ENCODE results near the gene SUN5. TPM values are rescaled to one million over a fixed set of nuclear protein-coding genes. Genes with fewer than 3 reads are reported as not detected.

The SUN5 gene
- total RNA-seq, 2 donors from 2014 or later: not detected

- H3K36me3 Mint-ChIP-seq (ENCODE audit: low read depth): no peaks in the 10 kb centered on the region
- H3K27ac Mint-ChIP-seq: no peak overlapping the region
- H3K4me1 Mint-ChIP-seq: peaks cover 29% of the 10 kb centered on the region
- peaks cover 12% of the 10 kb centered on the region for H3K9me3 Mint-ChIP-seq
- no peaks in the 10 kb centered on the region for H3K27me3 Mint-ChIP-seq
- no peak for ATAC-seq (replicated peaks)
- no peak overlapping the region for H3K4me3 Mint-ChIP-seq
These were observed 31.0 kb downstream of the SUN5 start for GRCh38 chr20:32973077-32973717.

GRCh38 chr20:32972181-32973076 lies 31.8 kb downstream of the SUN5 start:
- ATAC-seq (replicated peaks): peak; percentile 73
- Mint-ChIP-seq H3K27ac (no peak overlapping the region), H3K9me3 (peaks cover 12% of the 10 kb centered on the region), H3K4me3 (no peak overlapping the region), H3K4me1 (peaks cover 35% of the 10 kb centered on the region), H3K27me3 (no peaks in the 10 kb centered on the region), H3K36me3 (ENCODE audit: low read depth) (no peaks in the 10 kb centered on the region)

GRCh38 chr20:32971703-32972161 lies 32.5 kb downstream of the SUN5 start:
- ATAC-seq (replicated peaks): peak; percentile 16
- H3K4me1 Mint-ChIP-seq: peaks cover 40% of the 10 kb centered on the region
- no peaks in the 10 kb centered on the region for H3K27me3 Mint-ChIP-seq
- H3K9me3 Mint-ChIP-seq: peaks cover 11% of the 10 kb centered on the region
- H3K4me3 Mint-ChIP-seq: no peak overlapping the region
- no peak overlapping the region for H3K27ac Mint-ChIP-seq
- no peaks in the 10 kb centered on the region for H3K36me3 Mint-ChIP-seq (ENCODE audit: low read depth)

- Mint-ChIP-seq H3K4me3 (no peak overlapping the region), H3K4me1 (peaks cover 37% of the 10 kb centered on the region), H3K36me3 (ENCODE audit: low read depth) (no peaks in the 10 kb centered on the region), H3K27ac (no peak overlapping the region), H3K27me3 (no peaks in the 10 kb centered on the region), H3K9me3 (peaks cover 5% of the 10 kb centered on the region)
- no peak for ATAC-seq (replicated peaks)
These were observed 33.3 kb downstream of the SUN5 start for GRCh38 chr20:32970973-32971300.

GRCh38 chr20:32970115-32970972 lies 33.9 kb downstream of the SUN5 start:
- ATAC-seq (replicated peaks): no peak
- no peak overlapping the region for H3K4me3 Mint-ChIP-seq
- peaks cover 5% of the 10 kb centered on the region for H3K9me3 Mint-ChIP-seq
- peaks cover 39% of the 10 kb centered on the region for H3K4me1 Mint-ChIP-seq
- no peak overlapping the region for H3K27ac Mint-ChIP-seq
- no peaks in the 10 kb centered on the region for H3K36me3 Mint-ChIP-seq (ENCODE audit: low read depth)
- no peaks in the 10 kb centered on the region for H3K27me3 Mint-ChIP-seq

- H3K36me3 Mint-ChIP-seq (ENCODE audit: low read depth): no peaks in the 10 kb centered on the region
- no peak overlapping the region for H3K27ac Mint-ChIP-seq
- H3K4me1 Mint-ChIP-seq: peaks cover 37% of the 10 kb centered on the region
- ATAC-seq (replicated peaks): no peak
- no peaks in the 10 kb centered on the region for H3K27me3 Mint-ChIP-seq
- H3K4me3 Mint-ChIP-seq: no peak overlapping the region
- H3K9me3 Mint-ChIP-seq: no peaks in the 10 kb centered on the region
These were observed 34.7 kb downstream of the SUN5 start for GRCh38 chr20:32969356-32970114.

- Mint-ChIP-seq H3K27me3 (no peaks in the 10 kb centered on the region), H3K9me3 (no peaks in the 10 kb centered on the region), H3K27ac (no peak overlapping the region), H3K36me3 (ENCODE audit: low read depth) (no peaks in the 10 kb centered on the region), H3K4me1 (peaks cover 41% of the 10 kb centered on the region), H3K4me3 (no peak overlapping the region)
- peak; percentile 42 for ATAC-seq (replicated peaks)
These were observed 35.6 kb downstream of the SUN5 start for GRCh38 chr20:32968478-32969241.

- peak; percentile 36 for ATAC-seq (replicated peaks)
- Mint-ChIP-seq H3K27ac (no peak overlapping the region), H3K4me3 (no peak overlapping the region)
These were observed 36.2 kb downstream of the SUN5 start for GRCh38 chr20:32967961-32968457.

GRCh38 chr20:32966881-32967781 lies 37.1 kb downstream of the SUN5 start:
- Mint-ChIP-seq H3K36me3 (ENCODE audit: low read depth) (no peaks in the 10 kb centered on the region), H3K4me3 (no peak overlapping the region), H3K27me3 (no peaks in the 10 kb centered on the region), H3K4me1 (peaks cover 43% of the 10 kb centered on the region), H3K9me3 (no peaks in the 10 kb centered on the region), H3K27ac (no peak overlapping the region)
- ATAC-seq (replicated peaks): peak; percentile 43

More at GRCh38 chr20:32967961-32968457, 36.2 kb downstream of the SUN5 start:
- Mint-ChIP-seq H3K27me3 (no peaks in the 10 kb centered on the region), H3K9me3 (no peaks in the 10 kb centered on the region), H3K4me1 (peaks cover 43% of the 10 kb centered on the region), H3K36me3 (ENCODE audit: low read depth) (no peaks in the 10 kb centered on the region)

GRCh38 chr20:32966382-32966781 lies 37.9 kb downstream of the SUN5 start:
- no peak for ATAC-seq (replicated peaks)
- H3K4me1 Mint-ChIP-seq: peaks cover 43% of the 10 kb centered on the region

GRCh38 chr20:32965581-32966373 lies 38.5 kb downstream of the SUN5 start:
- H3K4me1 Mint-ChIP-seq: peaks cover 43% of the 10 kb centered on the region
- no peak for ATAC-seq (replicated peaks)
- H3K36me3 Mint-ChIP-seq (ENCODE audit: low read depth): no peaks in the 10 kb centered on the region
- no peak overlapping the region for H3K4me3 Mint-ChIP-seq
- H3K9me3 Mint-ChIP-seq: no peaks in the 10 kb centered on the region
- H3K27ac Mint-ChIP-seq: no peak overlapping the region
- no peaks in the 10 kb centered on the region for H3K27me3 Mint-ChIP-seq

More at GRCh38 chr20:32966382-32966781, 37.9 kb downstream of the SUN5 start:
- Mint-ChIP-seq H3K36me3 (ENCODE audit: low read depth) (no peaks in the 10 kb centered on the region), H3K4me3 (no peak overlapping the region), H3K9me3 (no peaks in the 10 kb centered on the region), H3K27me3 (no peaks in the 10 kb centered on the region), H3K27ac (no peak overlapping the region)

- Mint-ChIP-seq H3K27ac (no peak overlapping the region), H3K4me3 (no peak overlapping the region), H3K27me3 (no peaks in the 10 kb centered on the region), H3K4me1 (peaks cover 42% of the 10 kb centered on the region), H3K9me3 (no peaks in the 10 kb centered on the region), H3K36me3 (ENCODE audit: low read depth) (no peaks in the 10 kb centered on the region)
- no peak for ATAC-seq (replicated peaks)
These were observed 39.1 kb downstream of the SUN5 start for GRCh38 chr20:32965115-32965514.

All from activated T-helper 17 cell treated with anti-CD3 and anti-CD28 coated beads, Interleukin-2, amount 50 U/mL, for 72 hours (primary cell).